SKM-1 (cell line): ENCODE data around the gene TACC2.

Source experiments
- DNase-seq: peaks from one replicate; lab custom pipeline; 2025; ENCODE audit not compliant: unreplicated experiment; lab: John Stamatoyannopoulos, UW

The TACC2 gene

GRCh38 chr10:122120008-122120744 is 131.2 kb downstream of the TACC2 start:
- no peak for DNase-seq

DNA sequence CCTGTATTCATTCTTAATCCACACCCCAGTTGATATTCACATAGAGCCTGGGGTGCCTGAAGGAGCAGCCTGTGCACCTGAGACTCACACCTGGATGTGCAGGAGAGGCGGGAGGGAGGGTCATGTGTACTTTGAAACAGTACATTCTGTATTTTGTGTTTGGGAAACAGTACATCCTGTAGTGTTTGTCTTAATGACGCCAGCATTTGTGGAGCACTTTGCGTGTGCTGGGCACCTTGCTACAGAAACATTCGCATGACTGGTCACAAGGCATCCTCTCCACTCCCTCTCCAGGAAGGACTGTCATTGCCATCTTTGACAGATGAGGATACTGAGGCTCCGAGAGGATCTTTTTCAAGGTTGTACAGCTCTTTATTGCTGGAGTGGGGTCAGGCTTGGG is 132.1 kb downstream of the TACC2 start:
- no peak for DNase-seq

DNA sequence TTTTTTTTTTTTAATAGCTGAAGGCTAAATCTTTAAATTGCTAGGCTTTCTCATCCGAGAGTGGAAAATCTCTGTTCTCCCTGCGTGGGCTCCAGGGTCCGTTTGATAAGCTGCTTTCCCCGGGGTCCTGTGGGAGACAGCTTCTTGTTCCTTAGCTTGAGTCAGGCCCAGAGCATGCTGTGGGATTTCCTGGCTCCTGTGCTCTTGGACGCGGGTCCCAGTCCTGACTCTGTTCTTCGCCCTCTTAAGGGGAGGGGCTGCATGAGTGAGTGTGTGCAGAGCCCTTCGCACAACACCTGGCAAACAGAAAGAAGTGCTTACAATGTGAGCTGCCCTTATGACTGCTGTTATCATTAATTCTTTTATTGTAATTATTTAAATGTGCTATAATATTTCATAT is 133.5 kb downstream of the TACC2 start:
- DNase-seq = no peak

- no peak for DNase-seq
These were observed 134.2 kb downstream of the TACC2 start for GRCh38 chr10:122123186-122123585.

DNA sequence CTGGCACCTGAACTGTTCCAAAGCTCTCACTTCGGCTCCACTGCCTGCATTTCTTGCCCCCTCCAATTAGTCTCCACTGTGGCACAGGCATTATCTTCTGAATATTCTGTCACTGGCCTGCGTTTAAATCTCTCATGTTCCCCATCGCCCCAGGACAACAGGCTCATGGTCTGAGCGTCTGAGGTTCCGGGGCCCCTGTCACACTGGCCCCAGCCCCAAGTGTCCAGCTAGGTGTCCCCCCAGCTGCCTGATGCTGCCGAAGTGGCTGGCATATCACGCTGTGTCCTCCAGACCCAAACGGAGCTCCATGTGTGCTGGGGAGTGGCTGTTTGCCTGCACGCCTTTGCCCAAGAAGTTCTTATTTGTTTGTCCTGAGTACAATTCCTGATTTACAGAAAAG is 135.4 kb downstream of the TACC2 start:
- DNase-seq = no peak

GRCh38 chr10:122124808-122125207 is 135.8 kb downstream of the TACC2 start:
- DNase-seq = no peak

DNA sequence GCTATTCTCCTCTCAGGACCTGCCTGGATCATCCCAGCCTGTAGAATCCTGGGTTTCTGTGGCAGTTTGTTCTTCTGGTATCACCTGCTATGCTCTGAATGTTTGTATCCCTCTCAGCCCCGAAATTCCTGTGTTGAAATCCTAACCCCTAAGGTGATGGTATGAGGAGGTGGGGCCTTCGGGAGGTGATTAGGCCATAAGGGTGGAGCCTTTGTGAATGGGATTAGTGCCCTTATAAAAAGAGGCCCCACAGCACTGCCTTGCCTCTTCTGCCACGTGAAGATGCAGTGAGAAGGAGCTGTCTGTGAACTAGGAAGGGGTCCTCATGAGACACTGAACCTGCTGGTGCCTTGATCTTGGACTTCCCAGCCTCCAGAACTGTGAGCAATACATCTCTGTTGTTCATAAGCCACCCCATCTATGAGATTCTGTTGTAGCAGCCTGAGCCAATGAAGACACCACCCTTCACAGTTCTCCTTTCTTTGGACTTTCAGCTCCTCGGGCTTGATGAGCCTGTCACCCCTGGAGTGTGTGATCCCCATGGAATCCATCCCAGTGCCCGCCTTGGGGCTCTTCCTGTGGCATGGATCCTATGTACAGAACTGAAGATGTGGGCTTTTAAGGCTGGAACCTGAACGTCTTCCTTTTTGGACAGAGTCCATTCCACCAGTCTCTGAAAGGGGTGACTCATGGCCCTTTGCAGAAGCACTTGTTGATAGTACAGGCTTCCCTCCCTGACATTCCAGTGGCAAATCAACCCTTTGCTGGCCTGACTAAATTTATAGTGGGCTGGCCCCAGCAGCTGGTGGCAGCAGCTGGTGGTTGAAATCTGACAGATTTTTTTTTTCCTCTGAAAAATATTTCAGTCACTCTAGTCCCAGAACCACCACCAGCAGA is 138.0 kb downstream of the TACC2 start:
- no peak for DNase-seq

DNA sequence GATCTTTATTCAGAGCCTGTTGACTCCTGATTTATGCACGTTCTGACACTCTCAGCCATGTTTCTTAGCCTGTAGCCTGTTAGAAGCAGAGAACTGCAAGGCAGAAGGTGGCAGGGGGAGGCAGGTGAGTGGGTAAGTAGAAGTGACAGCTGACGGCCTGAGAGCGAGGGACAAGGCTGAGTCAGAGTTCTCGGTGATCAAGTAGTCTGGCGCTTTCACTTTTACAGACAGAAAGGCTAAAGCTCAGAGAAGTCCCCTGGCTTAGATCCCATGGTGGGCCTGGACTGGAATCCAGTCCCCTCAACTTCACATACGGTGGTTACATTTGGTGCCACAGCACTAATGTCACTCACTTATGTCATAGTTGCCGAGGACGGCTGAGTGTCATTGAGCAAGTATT is 139.0 kb downstream of the TACC2 start:
- no peak for DNase-seq

DNA sequence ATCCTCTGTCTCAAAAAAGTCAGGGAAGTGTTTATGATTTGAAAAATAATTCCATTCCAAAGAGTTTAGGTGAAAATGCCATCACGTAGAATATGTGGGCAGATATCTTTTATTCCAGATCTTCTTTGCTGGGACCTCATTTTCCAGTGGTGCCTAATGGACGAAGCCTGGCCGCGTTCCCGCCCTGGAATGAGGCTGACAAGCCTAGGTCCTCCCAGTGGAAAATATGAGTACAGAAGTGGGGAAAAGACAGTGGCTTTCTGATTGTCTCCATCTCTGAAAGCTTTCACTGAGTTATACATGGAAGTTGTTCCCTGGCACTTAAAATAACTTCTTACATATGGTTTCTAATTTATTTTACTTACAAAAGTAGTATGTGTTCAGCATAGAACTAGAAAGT is 139.4 kb downstream of the TACC2 start:
- no peak for DNase-seq

- DNase-seq = no peak
These were observed 141.6 kb downstream of the TACC2 start for GRCh38 chr10:122130474-122131110.

DNA sequence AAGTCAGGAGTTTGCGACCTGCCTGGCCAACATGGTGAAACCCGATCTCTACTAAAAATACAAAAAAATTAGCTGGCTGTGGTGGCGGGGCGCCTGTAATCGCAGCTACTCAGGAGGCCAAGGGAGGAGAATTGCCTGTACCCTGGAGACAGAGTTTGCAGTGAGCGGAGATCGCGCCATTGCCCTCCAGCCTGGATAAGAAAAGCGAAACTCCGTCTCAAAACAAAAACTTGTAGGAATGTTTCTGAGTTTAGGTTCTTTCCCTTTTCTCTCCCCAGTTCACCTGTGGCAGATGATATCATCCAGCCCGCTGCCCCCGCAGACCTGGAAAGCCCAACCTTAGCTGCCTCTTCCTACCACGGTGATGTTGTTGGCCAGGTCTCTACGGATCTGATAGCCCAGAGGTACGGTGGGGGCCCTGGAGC is 143.4 kb downstream of the TACC2 start:
- no peak for DNase-seq

- DNase-seq = no peak
These were observed 144.1 kb downstream of the TACC2 start for GRCh38 chr10:122132882-122133565.

GRCh38 chr10:122135251-122136025 is 146.5 kb downstream of the TACC2 start:
- no peak for DNase-seq

DNA sequence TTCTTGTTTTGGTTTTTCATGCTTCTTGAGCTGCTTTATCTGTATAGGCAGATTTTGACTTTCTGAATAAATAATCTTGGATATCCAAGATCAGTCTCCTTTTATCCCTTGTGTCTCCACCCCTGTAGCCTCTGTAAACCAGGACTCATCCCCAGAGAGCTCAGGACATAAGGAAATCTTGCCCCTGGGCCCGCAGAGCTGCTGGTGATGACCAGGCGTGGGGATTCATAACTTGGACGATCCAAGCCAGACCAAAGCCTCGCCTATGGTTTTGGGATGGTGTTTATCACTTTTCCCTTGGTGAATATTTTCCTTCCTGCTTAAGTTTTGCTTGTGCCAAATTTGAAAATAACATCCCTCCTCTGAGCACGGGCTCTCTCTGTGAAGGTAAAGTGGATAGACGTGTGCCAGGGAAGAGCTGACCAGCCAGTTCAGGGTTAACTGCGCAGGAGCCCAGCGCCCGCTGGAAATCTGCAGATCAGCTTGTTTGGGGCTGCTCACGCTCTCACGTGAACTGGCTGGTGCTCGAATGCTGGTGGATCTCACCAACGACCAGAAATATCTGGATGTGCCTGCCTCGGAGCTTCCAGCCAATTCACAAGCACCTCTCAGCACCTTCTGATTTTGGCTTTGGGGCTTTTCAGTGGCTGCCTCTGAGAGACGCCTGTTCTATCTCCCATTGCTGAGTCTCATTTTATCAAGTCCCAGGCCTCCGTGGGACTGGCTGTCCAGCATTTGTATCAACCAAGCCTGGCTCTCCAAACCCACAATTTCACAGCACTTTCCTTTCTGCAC is 150.1 kb downstream of the TACC2 start:
- no peak for DNase-seq

DNA sequence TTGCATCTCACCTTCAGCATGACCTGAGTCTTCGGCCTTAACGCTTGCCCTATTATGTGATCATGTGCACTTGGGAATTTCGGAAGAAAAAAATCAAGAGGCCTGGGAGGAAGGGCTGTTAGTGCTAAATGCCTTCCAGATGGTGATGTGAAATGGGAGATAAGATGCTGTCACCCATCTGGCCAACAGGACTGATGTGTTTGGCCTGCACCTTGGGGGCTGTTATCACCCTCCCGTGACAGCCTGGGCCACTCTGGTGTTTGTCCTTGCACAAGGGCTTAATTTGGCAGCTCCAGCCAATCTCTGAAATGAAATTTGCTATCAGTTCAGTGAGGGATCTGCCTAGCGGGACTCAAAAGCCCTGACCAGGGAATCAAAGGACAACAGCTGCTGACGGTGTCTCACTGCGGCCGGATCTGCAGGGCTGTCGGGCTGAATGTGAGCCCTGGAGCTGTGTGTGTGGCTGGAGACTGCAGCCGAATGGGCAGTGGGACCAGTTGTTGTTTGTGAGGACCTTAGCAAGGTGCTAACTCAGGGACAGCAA is 150.7 kb downstream of the TACC2 start:
- DNase-seq = no peak

DNA sequence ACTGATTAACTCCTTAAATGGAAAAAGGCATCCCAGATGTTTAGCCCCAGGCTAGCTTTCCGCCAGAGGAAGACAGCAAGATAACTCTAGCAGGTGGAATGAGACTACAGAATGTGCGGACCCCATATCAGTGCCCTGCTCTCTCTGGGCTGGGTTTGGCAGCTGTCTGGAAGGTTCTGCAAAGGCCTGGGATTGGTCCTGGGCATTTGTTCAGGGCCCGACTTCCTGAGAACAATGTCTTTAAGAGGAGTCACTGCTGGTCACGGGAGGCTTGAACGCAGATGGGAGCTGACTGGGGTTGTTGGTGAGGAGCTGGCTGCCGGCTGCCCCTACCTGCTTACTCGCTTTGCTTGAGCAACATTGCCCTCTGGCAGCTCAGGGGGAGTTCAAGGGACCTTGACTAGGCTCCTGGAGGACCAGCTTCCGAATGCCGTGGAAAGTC is 151.5 kb downstream of the TACC2 start:
- no peak for DNase-seq

DNA sequence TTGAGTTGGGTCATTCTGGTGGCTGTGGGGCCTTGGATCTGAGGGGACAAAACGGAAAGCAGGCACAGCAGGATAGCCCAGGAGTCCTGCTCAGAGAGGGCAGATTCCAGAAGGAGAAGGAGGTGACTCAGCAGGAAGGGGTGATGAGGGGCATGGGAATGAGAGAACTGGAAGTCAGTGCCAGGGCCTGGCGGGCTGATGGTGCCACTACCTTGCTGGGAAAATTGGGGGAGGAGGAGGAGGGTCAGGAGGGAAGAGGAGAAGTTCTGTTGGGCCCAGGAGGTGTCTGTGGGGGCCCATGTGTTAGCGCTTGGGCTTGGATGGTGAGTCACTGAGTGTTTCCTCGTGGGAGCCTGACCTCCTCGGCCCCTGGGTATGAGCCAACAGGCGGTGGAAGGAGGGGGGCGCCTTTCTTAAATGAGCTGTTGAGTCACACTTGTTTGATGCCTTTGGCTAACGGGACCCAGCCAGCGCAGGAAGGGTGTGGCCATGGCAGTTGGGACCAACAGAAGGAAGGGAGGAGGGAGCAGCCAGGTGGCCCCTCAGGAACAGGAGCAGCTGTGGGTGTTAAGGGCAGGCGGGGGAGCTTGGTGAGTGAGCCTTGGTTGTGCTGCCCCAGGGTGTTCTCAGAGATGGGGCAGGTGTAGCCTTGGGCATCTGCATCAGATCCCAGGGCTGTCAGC is 152.1 kb downstream of the TACC2 start:
- DNase-seq = peak; percentile 54

- DNase-seq = no peak
These were observed 153.1 kb downstream of the TACC2 start for GRCh38 chr10:122141821-122142640.
